AML-193 (cell line): ENCODE results near the gene NOC3L.
"Not testable (repeated sequence)": the region's sequence is repeated elsewhere in the genome, so short reads cannot be mapped to it uniquely, and the experiment has no call there.

Source experiments
- DNase-seq, 2 experiments: peaks; one replicate each; lab custom pipeline; 2025; lab: John Stamatoyannopoulos, UW

Gene NOC3L, protein sequence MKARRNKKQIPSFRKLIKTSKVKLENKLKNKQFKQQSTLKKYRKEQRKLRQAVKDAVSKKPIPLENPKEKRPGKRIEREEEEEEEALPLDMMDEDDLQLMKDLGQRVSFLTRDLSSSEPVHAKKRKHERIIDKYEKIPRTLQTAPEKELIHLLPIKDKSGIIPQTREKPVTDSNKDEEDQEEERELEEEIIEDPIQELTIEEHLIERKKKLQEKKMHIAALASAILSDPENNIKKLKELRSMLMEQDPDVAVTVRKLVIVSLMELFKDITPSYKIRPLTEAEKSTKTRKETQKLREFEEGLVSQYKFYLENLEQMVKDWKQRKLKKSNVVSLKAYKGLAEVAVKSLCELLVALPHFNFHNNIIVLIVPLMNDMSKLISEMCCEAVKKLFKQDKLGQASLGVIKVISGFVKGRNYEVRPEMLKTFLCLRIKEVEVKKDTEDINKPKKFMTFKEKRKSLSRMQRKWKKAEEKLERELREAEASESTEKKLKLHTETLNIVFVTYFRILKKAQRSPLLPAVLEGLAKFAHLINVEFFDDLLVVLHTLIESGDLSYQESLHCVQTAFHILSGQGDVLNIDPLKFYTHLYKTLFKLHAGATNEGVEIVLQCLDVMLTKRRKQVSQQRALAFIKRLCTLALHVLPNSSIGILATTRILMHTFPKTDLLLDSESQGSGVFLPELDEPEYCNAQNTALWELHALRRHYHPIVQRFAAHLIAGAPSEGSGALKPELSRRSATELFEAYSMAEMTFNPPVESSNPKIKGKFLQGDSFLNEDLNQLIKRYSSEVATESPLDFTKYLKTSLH

DNA sequence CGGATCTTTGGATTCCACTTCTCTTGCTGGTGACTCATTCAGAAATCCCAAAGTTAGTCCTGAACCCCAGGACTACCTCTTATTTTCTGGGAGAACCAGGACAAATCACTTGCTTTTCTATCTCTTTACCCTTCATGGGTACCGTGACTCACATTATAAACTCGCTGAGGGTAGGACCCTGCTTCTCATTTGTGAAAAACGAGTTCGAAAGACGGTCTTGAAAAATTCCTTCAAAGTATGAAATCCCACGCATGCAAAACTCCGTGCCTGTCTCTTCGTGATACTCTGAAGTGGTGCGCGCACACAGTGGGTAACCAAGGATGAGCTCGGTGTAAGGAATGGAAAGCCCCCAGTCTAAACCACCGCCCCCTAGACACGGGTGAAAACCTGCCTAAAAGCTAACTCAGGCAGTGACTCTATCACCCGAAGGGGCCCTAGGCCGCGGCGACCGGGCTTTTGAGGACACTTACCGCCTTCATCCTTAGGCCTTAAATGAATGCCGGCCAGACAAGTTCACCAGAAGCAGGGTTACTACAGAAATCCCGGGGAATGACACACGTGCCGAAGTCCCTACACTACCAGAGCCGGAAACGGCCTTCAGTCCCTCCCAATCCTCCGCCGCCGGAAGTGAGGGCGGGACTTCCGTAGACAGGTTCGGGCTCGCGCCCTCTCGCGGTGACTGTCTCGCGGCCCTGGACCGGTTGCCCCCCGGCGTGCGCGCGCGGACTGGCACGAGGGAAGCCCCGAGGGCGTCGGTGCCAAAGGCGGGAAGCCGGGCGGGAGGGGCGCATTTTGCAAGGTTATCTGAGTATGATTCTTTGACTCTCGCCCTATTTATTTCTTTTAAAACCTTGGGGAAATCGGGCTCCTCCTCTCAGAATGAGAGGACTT, at the start of gene NOC3L:
Gene NOC3L (minus strand): TSS at position 580 of the 891 bp plus-strand sequence. CDS start 101 bp downstream, at position 479.
- peak; percentile 69 to 84 for DNase-seq

- DNase-seq, result no peak
These were observed 49.7 kb upstream of the NOC3L start for GRCh38 chr10:94412449-94412848.

GRCh38 chr10:94411304-94411703, 48.6 kb upstream of the NOC3L start:
- DNase-seq, result no peak

GRCh38 chr10:94409021-94409657, 46.4 kb upstream of the NOC3L start:
- no peak for DNase-seq

- DNase-seq, result no peak
These were observed 44.9 kb upstream of the NOC3L start for GRCh38 chr10:94407668-94408067.

DNA sequence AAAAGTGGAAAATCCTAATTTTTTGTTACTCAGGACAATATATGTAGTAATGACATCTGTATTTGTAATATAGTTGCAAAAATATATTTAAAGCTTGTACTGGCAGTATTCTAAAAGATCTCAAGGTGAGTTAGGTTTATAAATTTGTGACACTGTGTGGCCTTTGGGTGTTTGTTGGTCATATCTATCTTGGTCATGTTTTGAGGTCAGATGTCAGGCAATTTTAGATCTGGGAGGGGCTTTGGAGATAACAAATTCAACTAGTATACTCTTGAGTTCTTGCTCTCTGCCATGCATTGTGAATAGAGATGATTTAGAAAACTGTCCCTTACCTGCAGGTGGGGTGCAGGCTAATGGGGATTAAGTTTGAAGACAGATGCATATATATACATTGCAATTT, 42.7 kb upstream of the NOC3L start:
- no peak for DNase-seq

DNA sequence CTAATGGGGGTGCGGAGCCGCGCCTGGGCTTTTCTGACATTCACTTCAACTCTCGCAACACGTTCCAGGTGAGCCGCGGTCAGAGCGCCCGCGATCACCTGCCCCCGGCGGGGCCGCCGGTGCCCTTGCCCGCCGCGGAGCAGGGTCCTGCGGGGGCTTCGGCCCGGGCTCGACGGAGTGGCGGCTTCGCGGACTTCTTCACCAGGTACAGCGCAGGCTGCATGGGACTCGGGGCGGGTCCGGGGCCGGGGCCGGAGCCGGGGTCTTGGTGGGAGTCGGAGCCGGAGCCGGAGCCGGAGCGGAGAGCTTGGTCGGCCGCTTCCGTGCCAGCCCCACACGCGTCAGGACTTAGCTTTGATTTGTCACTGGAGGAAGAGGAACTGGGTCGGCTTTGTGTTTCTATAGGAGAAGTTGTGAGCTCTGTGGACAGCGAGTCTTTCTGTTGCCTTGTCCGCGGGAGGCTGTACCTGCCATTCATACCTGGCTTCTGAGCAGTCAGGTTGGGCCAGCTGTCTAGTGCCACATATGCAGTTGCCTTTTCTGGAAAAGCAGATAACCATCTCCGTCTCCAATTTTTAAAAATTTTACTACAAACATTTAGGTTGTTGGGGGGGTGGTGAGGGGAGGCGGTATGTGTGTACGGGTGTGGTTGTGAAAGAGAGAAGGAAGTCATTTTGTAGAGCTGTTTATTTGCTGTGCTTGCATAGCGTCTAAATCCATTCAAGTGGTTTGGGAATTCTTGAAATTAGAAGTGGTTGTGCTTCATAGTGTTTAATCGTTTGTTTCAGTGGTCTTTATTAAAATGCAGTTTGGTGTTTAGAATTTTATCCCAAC, 40.9 kb upstream of the NOC3L start:
- DNase-seq, result no peak

- no peak for DNase-seq
These were observed 40.2 kb upstream of the NOC3L start for GRCh38 chr10:94402843-94403379.

DNA sequence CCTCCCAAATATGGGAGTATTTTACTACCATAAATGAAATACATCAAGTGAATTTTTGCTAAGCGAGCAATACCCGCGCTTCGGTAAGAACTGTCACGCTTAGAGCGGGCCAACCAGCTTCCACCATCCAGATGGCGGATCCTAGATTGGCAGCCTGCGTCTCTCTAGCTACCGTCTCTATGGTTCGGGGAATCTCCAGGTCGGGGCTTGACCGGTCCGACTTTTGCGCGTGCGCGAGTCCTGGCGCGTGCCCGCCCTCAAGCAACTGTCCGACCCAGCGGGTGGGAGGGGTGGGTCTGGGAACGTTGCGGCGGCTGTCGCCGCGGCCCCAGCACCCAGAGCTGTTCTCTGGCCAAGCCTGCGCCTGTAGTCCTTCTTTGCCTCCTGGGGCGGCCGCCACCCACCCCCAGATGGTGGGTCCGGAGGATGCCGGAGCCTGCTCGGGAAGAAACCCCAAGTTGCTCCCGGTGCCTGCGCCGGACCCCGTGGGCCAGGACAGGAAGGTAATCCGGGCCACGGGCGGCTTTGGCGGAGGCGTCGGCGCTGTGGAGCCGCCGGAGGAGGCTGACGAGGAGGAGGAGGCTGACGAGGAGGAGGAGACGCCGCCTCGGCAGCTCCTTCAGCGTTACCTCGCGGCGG, 39.6 kb upstream of the NOC3L start, which contains the start of gene TBC1D12:
Gene TBC1D12 (plus strand): TSS at position 338 of the 639 bp plus-strand sequence. CDS start 73 bp downstream, at position 411.
- no peak for DNase-seq

DNA sequence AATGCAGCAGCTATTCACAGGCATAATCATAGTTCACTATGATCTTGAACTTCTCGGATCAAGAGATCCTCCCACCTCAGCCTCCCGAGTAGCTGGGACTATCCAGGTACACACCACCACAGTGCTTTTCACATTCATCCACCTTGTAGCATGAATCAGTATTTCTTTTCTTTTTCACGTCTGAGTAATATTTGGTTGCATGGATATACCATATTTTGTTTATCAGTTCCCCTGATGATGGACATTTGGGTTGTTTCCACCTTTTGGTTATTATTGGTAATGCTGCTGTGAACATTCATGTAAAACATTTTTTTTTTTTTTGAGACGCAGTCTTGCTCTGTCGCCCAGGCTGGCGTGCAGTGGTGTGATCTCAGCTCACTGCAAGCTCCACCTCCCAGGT, 36.0 kb upstream of the NOC3L start:
- no peak for DNase-seq

DNA sequence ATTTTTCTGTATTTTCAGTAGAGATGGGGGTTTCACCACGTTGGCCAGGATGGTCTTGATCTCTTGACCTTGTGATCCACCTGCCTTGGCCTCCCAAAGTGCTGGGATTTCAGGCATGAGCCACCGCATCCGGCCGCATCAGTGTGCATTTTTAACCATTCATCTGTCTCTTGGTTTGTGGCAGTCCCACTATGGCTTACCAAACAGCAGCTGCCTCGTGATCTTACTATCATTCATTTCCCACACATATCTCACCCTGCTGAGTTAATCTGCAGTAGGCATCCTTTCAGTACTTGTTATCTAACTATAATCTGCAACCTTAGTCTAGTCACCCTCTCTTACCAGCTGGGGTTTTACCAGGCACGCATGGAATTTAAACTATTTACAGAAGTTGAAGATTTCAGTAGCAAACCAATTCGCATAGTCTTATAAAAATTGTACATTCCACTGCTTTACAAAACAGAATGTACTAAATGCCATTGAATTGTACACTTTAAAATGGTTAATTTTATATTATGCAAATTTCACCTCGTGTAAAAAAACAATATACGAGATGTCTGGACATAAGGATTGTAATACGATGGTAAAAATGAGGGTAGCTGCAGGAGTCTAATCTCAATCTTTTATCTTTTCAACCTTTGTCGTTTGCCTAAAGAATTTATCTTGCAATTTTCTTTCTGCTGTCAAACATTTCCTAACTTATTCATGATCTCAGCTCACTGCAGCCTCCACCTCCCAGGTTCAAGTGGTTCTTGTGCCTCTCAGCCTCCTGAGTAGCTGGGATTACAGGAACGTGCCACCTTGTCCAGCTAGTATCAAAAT, 35.0 kb upstream of the NOC3L start:
- DNase-seq, result no peak

DNA sequence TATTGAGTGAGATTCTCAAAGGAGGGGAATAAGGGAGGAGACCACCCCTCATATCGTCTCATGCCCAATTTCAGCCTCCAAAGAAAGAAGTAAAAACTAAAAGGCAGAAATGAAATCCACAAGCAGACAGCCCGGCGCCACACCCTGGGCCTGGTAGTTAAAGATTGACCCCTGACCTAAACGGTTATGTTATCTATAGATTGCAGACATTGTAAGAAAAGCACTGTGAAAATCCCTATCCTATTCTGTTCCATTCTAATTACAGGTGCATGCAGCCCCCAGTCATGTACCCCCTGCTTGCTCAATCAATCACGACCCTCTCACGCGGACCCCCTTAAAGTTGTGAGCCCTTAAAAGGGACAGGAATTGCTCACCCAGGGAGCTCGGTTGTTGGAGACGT, 29.4 kb upstream of the NOC3L start:
- DNase-seq, result not testable (repeated sequence)

- DNase-seq, result not testable (repeated sequence)
These were observed 23.0 kb upstream of the NOC3L start for GRCh38 chr10:94385733-94386132.

DNA sequence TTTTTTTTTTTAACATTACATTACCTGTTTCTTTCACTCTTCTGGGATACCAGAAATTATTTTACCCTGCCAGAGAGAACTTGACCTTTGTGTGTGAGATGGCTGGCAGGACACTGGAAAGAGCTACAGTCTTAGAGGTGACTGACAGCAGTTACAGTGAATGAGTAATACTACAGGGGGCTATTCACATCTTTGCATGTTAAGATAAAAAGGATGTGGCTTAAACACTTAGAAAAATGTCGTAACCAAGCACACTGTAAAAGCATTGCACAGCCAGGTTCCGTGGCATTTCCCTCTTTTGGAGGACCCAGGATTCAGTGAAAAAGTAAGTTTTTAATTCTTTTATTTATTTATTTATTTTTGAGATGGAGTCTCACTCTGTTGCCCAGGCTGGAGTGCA, 20.8 kb upstream of the NOC3L start:
- DNase-seq, result peak; percentile 69 to 70

DNA sequence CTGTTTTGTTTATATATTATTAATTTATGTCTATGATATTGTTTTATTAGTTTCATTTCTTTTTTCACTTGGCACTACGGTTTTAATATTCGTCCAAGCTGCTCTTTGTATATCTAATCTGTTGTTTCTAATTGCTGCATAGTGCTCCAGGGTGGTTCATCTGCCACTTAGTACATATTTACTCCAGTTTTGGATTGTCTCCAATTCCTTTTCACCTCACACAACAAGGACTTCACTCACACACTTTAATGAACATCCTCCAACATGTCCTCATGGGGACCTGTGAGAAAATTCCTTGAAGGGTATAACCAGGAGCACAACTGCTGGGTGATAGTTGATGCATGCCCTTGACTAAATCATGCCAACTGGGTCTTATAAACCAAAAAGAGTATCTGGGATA, 14.1 kb upstream of the NOC3L start:
- no peak for DNase-seq

DNA sequence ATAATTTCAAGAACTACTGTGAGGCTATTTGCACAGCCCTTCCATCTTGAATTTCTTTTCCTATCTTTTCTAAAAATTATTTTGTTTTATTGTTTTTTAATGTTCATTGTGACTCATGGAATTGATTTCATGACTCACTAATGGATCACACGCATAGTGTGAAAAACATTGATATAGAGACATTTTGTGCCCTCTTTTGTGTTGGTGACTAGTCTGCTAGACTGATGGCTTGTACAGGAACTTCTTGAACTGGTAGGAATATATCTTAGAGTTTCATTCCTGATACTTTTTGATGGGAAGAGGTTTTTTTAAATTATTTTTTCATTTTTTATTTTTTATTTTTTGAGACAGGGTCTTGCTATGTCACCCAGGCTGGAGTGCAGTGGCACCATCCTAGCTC, 12.6 kb upstream of the NOC3L start:
- DNase-seq, result no peak

- no peak for DNase-seq
These were observed 7.8 kb upstream of the NOC3L start for GRCh38 chr10:94370501-94370900.

DNA sequence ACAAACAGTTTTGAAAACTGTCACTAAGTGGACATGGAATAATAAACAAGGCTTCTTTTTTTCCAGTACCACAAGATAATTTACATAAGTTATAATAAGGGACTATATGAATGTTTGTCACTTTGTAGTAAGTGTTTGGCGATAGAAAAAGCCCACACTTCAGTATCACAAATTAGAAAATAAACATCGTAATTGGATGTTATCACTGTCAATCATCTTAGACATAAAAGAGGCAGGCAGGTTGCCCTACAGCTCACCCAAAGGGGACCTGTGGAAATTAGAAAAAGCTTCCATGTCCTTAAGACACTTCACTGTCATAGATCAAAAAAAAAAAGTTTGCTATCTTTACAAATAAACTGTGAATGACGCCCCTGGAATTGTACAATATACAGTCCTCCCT, 3.6 kb upstream of the NOC3L start:
- no peak for DNase-seq

- DNase-seq, result no peak
These were observed 1.7 kb upstream of the NOC3L start for GRCh38 chr10:94364482-94364881.
